HCT116 (cell line): ENCODE results near the gene CATSPERD. TPM values are rescaled to one million over a fixed set of nuclear protein-coding genes. Genes with fewer than 3 reads are reported as not detected.

ENCODE experiments used
- ATAC-seq: fragments of 200-7000 bp; cut with Tn5 transposase; 2 replicates; pipeline ENCODE4 v1.9.1; 2020; ENCODE audit warnings: mild to moderate bottlenecking, moderate library complexity
- BruUV-seq: library from RNA; stranded (reverse); fragments of 400-500 nt; replicated peaks from 2 replicates; lab custom pipeline; 2021; lab: Mats Ljungman, UMichigan
- CTCF ChIA-PET: fragments of 300-600 bp; sonication (Branson Sonifier 250); formaldehyde crosslinking; loops from one replicate; lab custom pipeline; 2021; ENCODE audit warnings: antibody characterized with exemption; lab: Charles Lee
- POLR2A ChIA-PET: fragments of 300-600, 350-600 bp; sonication (Branson Sonifier 250); formaldehyde crosslinking; loops from one replicate; lab custom pipeline; 2021; ENCODE audit warnings: antibody characterized with exemption; lab: Charles Lee
- RAD21 ChIA-PET, 2 experiments: fragments of 300-600 bp; sonication (Branson Sonifier 250); formaldehyde crosslinking; loops; one replicate each; lab custom pipeline; 2023; ENCODE audit warnings: low total read pairs in 2 of 2; ENCODE audit not compliant: uncharacterized antibody in 2 of 2, unreplicated experiment in 2 of 2, low non-redundant PET in 1 of 2; lab: Charles Lee
- DNase-seq: peaks from one replicate; pipeline ENCODE4 v3.0.0-alpha.2; 2010; ENCODE audit warnings: low read depth, low spot score
- H2AFZ ChIP-seq: fragments of 200-600 bp; shearing (Covaris generic), sonication (generic); 2 replicates; pipeline ENCODE4 v1.6.1; 2017; ENCODE audit warnings: low read depth, mixed run types, mixed read lengths, antibody characterized with exemption, low read length; ENCODE audit not compliant: poor library complexity, severe bottlenecking
- H3K27ac ChIP-seq: 2 replicates; pipeline ENCODE4 v1.5.1; 2012; ENCODE audit warnings: low read depth, low read length
- H3K27me3 ChIP-seq: fragments of 200-600 bp; sonication (generic); 2 replicates; pipeline ENCODE4 v1.6.1; 2016; ENCODE audit warnings: mixed run types, low read length, mixed read lengths; ENCODE audit not compliant: insufficient read depth
- H3K36me3 ChIP-seq, 2 experiments: fragments of 200-500 bp in 1 of 2; fragments of 200-600 bp in 1 of 2; sonication (Bioruptor generic) in 1 of 2; sonication (generic) in 1 of 2; 2 replicates each; pipeline versions ENCODE4 v1.5.1 to v1.6.1; 2014 to 2016; ENCODE audit warnings: low read length in 2 of 2, inconsistent platforms in 1 of 2, mixed read lengths in 1 of 2, mixed run types in 1 of 2; ENCODE audit not compliant: insufficient read depth in 2 of 2, control insufficient read depth in 1 of 2
- H3K4me1 ChIP-seq, 2 experiments: fragments of 200-600 bp in 1 of 2; sonication (generic) in 1 of 2; 2 replicates each; pipeline versions ENCODE4 v1.5.1 to v1.6.1; 2012 to 2017; ENCODE audit warnings: low read length in 2 of 2, inconsistent platforms in 1 of 2, mild to moderate bottlenecking in 1 of 2, mixed read lengths in 1 of 2, mixed run types in 1 of 2, moderate library complexity in 1 of 2; ENCODE audit not compliant: insufficient read depth in 2 of 2, control insufficient read depth in 1 of 2
- H3K4me2 ChIP-seq: fragments of 200-600 bp; sonication (generic); 2 replicates; pipeline ENCODE4 v1.6.1; 2017; ENCODE audit warnings: mixed run types, low read length, mixed read lengths
- H3K4me3 ChIP-seq, 2 experiments: fragments of 200-600 bp in 1 of 2; sonication (generic) in 1 of 2; replicated peaks in 1 of 2; 2 replicates each; pipeline ENCODE4 v1.5.1; 2011 to 2016; ENCODE audit warnings: low read length in 2 of 2, control low read depth in 1 of 2, low read depth in 1 of 2, mild to moderate bottlenecking in 1 of 2, mixed read lengths in 1 of 2, mixed run types in 1 of 2
- H3K79me2 ChIP-seq: fragments of 200-600 bp; sonication (generic); 2 replicates; pipeline ENCODE4 v1.6.1; 2017; ENCODE audit warnings: mild to moderate bottlenecking, mixed run types, low read length, moderate library complexity, mixed read lengths; ENCODE audit not compliant: insufficient read depth
- H3K9ac ChIP-seq: fragments of 200-600 bp; sonication (generic); 2 replicates; pipeline ENCODE4 v1.6.1; 2016; ENCODE audit warnings: low read length, mixed read lengths
- H3K9me2 ChIP-seq: fragments of 200-600 bp; sonication (generic), shearing (Covaris generic); 2 replicates; pipeline ENCODE4 v1.6.1; 2017; ENCODE audit warnings: mixed run types, mild to moderate bottlenecking, moderate library complexity; ENCODE audit not compliant: insufficient read depth
- H3K9me3 ChIP-seq, 2 experiments: fragments of 200-500 bp in 1 of 2; fragments of 200-600 bp in 1 of 2; sonication (Bioruptor generic) in 1 of 2; sonication (generic) in 1 of 2; 2 replicates each; pipeline ENCODE4 v1.6.1; 2014 to 2017; ENCODE audit warnings: low read length in 2 of 2, mixed read lengths in 2 of 2, inconsistent platforms in 1 of 2, low read depth in 1 of 2, mild to moderate bottlenecking in 1 of 2, mixed run types in 1 of 2, moderate library complexity in 1 of 2; ENCODE audit not compliant: control insufficient read depth in 1 of 2, insufficient read depth in 1 of 2
- H4K20me1 ChIP-seq: fragments of 200-600 bp; sonication (generic), shearing (Covaris generic); 2 replicates; pipeline ENCODE4 v1.6.1; 2017; ENCODE audit warnings: mixed run types, mild to moderate bottlenecking, moderate library complexity; ENCODE audit not compliant: insufficient read depth
- ATF3 ChIP-seq: IDR thresholded peaks from 2 replicates; pipeline ENCODE4 v1.6.1; 2012
- CBX3 ChIP-seq: IDR thresholded peaks from 2 replicates; pipeline ENCODE4 v1.6.1; 2012; ENCODE audit warnings: low read depth
- CEBPB ChIP-seq: IDR thresholded peaks from 2 replicates; pipeline ENCODE4 v1.6.1; 2012; ENCODE audit warnings: low read depth
- FOSL1 ChIP-seq: IDR thresholded peaks from 2 replicates; pipeline ENCODE4 v1.6.1; 2012; ENCODE audit warnings: low read depth
- RAD21 ChIP-seq: IDR thresholded peaks from 2 replicates; pipeline ENCODE4 v1.6.1; 2012; ENCODE audit warnings: low read depth, mild to moderate bottlenecking
- SRF ChIP-seq: IDR thresholded peaks from 2 replicates; pipeline ENCODE4 v1.6.1; 2012; ENCODE audit warnings: low read depth
- YY1 ChIP-seq: IDR thresholded peaks from 2 replicates; pipeline ENCODE4 v1.6.1; 2011; ENCODE audit warnings: low read length, low read depth, moderate library complexity, mild to moderate bottlenecking; ENCODE audit not compliant: insufficient replicate concordance; ENCODE audit errors: extremely low read depth
- ZBTB33 ChIP-seq: IDR thresholded peaks from 2 replicates; pipeline ENCODE4 v1.6.1; 2011; ENCODE audit warnings: mild to moderate bottlenecking, low read length, moderate library complexity; ENCODE audit not compliant: insufficient replicate concordance; ENCODE audit errors: extremely low read depth
- ZFX ChIP-seq: fragments of 450-650 bp; IDR thresholded peaks from 2 replicates; pipeline ENCODE4 v1.6.1; 2017
- intact Hi-C: fragments of 100-400 bp; cut with micrococcal nuclease; formaldehyde crosslinking; loops from 2 replicates; pipeline ENCODE4 v1.10.0; 2022
- total RNA-seq: library from RNA; stranded (reverse); gene quantifications from one replicate; pipeline ENCODE4 v1.2.1, GENCODE V29; 2021; ENCODE audit not compliant: unreplicated experiment

Gene CATSPERD
- total RNA-seq, 1 experiment from 2014 or later, result not detected

GRCh38 chr19:5784581-5785147 is 64.2 kb downstream of the CATSPERD start, which contains the start of gene PRR22:
TSS of gene PRR22 (minus strand) at chr19:5784746. CDS start at chr19:5784660, 86 bp downstream.
- DNase-seq, result no peak
- H3K4me3 ChIP-seq, result no peak within 1 kb of the TSS
- H3K36me3 ChIP-seq, result peaks cover 37 to 51% of the 10 kb centered on the region in 2 experiments; a peak in 3 of 4 replicates
- BruUV-seq, result no TSS peak
- ChIA-PET RAD21 (no interaction called here), POLR2A (no interaction called here), CTCF (no interaction called here)
- no peak within 1 kb of the TSS for H3K27ac ChIP-seq
- no peak within 1 kb of the TSS for H3K9ac ChIP-seq
- no peaks in the 10 kb centered on the region for H3K9me2 ChIP-seq
- no peaks in the 10 kb centered on the region for H3K27me3 ChIP-seq
- TF ChIP-seq SRF, result no peak
- no peak for TF ChIP-seq FOSL1
- no peak for TF ChIP-seq ZFX
- no peak for TF ChIP-seq RAD21
- TF ChIP-seq CBX3, result no peak
- no peak for TF ChIP-seq YY1
- no peak for TF ChIP-seq ZBTB33
- H3K4me1 ChIP-seq, result peaks cover 0 to 1% of the 10 kb centered on the region in 2 experiments; a peak in 2 of 4 replicates
- no peaks in the 10 kb centered on the region for H4K20me1 ChIP-seq
- H3K4me2 ChIP-seq, result no peak within 1 kb of the TSS
- H2AFZ ChIP-seq, result no peak within 1 kb of the TSS
- intact Hi-C loops, result no loop called here
- H3K9me3 ChIP-seq, result no peaks in the 10 kb centered on the region
- ATAC-seq, result no peak
- peaks cover 19% of the 10 kb centered on the region for H3K79me2 ChIP-seq

- Histone ChIP-seq H3K36me3 (peaks cover 37 to 56% of the 10 kb centered on the region in 2 experiments; a peak in 3 of 4 replicates), H3K27ac (no peak overlapping the region), H3K9me2 (no peaks in the 10 kb centered on the region), H3K4me1 (peaks cover 3 to 8% of the 10 kb centered on the region in 2 experiments; a peak in 3 of 4 replicates), H3K9me3 (no peaks in the 10 kb centered on the region), H4K20me1 (no peaks in the 10 kb centered on the region; the same call in 1 of the 2 replicates), H3K79me2 (peaks cover 26% of the 10 kb centered on the region), H2AFZ (no peak overlapping the region), H3K27me3 (no peaks in the 10 kb centered on the region), H3K9ac (no peak overlapping the region), H3K4me3 (no peak overlapping the region), H3K4me2 (no peak overlapping the region)
- POLR2A ChIA-PET, result no interaction called here
- intact Hi-C loops, result no loop called here
- RAD21 ChIA-PET, result no interaction called here
- no peak for DNase-seq
- no peak for TF ChIP-seq FOSL1
- TF ChIP-seq SRF, result no peak
- TF ChIP-seq CEBPB, result no peak
- no peak for TF ChIP-seq ATF3
- no peak for ATAC-seq
- CTCF ChIA-PET, result no interaction called here
- BruUV-seq, result no TSS peak
Measured at GRCh38 chr19:5785423-5785822, 65.0 kb downstream of the CATSPERD start.
